ENCODE measurements around the gene GCN1.

- no peak for TF ChIP-seq MAFK (IDR thresholded peaks at IDR 0.05; ENCODE audit: low read depth, low read length)
- no peak for TF ChIP-seq TAF1 (IDR thresholded peaks at IDR 0.05; ENCODE audit: low read depth, low read length)
- no peak for TF ChIP-seq CTCF (IDR thresholded peaks at IDR 0.05; ENCODE audit: control extremely low read depth in 1 of 3, insufficient read depth in 1 of 3, low read depth in 1 of 3, low read length in 3 of 3)
- TF ChIP-seq EZH2 (IDR thresholded peaks at IDR 0.05; ENCODE audit: low read depth, low read length, severe bottlenecking), result no peak
- TF ChIP-seq TAF7 (optimal IDR thresholded peaks at IDR 0.05; ENCODE audit: borderline replicate concordance, low read depth, low read length), result no peak
These were observed 48.6 kb upstream of the GCN1 start for GRCh38 chr12:120242971-120243699.

Data from H1 (cell line).